Measurements from ENCODE around the gene PACS1.

GRCh38 chr11:66285250-66285947 is 215.3 kb downstream of the PACS1 start:
- TF ChIP-seq POLR2AphosphoS5 (IDR thresholded peaks at IDR 0.05; ENCODE audit: low read depth, low read length) (no peak), TAF1 (IDR thresholded peaks at IDR 0.05; ENCODE audit: borderline replicate concordance, insufficient read depth, low read length) (no peak)

Measured in PFSK-1 (cell line).